Common myeloid progenitor, CD34-positive (primary cell): ENCODE data around the gene ALDH1L2.

Experiments used
- CTCF ChIA-PET: fragments of 350-600 bp; sonication (Branson Sonifier 250); formaldehyde crosslinking; loops from one replicate; lab custom pipeline; 2021; ENCODE audit warnings: antibody characterized with exemption; lab: Charles Lee
- POLR2A ChIA-PET: fragments of 350-600 bp; sonication (Branson Sonifier 250); formaldehyde crosslinking; loops from one replicate; lab custom pipeline; 2021; ENCODE audit warnings: antibody characterized with exemption; lab: Charles Lee
- DNase-seq, 3 donors: peaks; one replicate each; pipeline versions ENCODE4 v3.0.0 to v3.0.0-alpha.2; 2013
- H3K27ac ChIP-seq, 2 experiments: 1 replicate in 1 of 2; 2 replicates in 1 of 2; pipeline ENCODE4 v1.7.0; 2013; ENCODE audit warnings: inconsistent platforms in 2 of 2, low read length in 2 of 2, mild to moderate bottlenecking in 2 of 2, low read depth in 1 of 2, moderate library complexity in 1 of 2; ENCODE audit not compliant: severe bottlenecking in 2 of 2, insufficient read depth in 1 of 2, poor library complexity in 1 of 2
- H3K27me3 ChIP-seq, 5 experiments: replicated peaks in 2 of 5; 1 replicate in 3 of 5; 2 replicates in 2 of 5; pipeline versions ENCODE4 v1.6.1 to v1.7.0; 2013; ENCODE audit warnings: low read length in 4 of 5, mild to moderate bottlenecking in 2 of 5, moderate library complexity in 2 of 5, inconsistent platforms in 1 of 5; ENCODE audit not compliant: insufficient read depth in 5 of 5, control insufficient read depth in 4 of 5
- H3K36me3 ChIP-seq, 4 experiments: 1 replicate in 2 of 4; 2 replicates in 2 of 4; pipeline versions ENCODE4 v1.6.1 to v1.7.0; 2013; ENCODE audit warnings: low read length in 3 of 4, control low read depth in 1 of 4, mild to moderate bottlenecking in 1 of 4; ENCODE audit not compliant: control insufficient read depth in 4 of 4, insufficient read depth in 4 of 4
- H3K4me1 ChIP-seq, 4 experiments: 1 replicate in 3 of 4; 2 replicates in 1 of 4; pipeline versions ENCODE4 v1.6.1 to v1.7.1; 2013; ENCODE audit warnings: low read length in 3 of 4, mild to moderate bottlenecking in 3 of 4, control low read depth in 1 of 4, inconsistent platforms in 1 of 4, moderate library complexity in 1 of 4; ENCODE audit not compliant: control insufficient read depth in 4 of 4, insufficient read depth in 4 of 4; ENCODE audit errors: control extremely low read depth in 1 of 4
- H3K4me3 ChIP-seq, 7 experiments: 1 replicate in 4 of 7; 2 replicates in 3 of 7; pipeline versions ENCODE4 v1.5.1 to v1.7.0; 2013; ENCODE audit warnings: mild to moderate bottlenecking in 7 of 7, low read length in 6 of 7, moderate library complexity in 6 of 7, inconsistent platforms in 2 of 7, low read depth in 2 of 7, control low read depth in 1 of 7; ENCODE audit not compliant: insufficient read depth in 4 of 7, control insufficient read depth in 1 of 7; ENCODE audit errors: extremely low read depth in 1 of 7
- H3K9me3 ChIP-seq, 5 experiments: 1 replicate in 4 of 5; 2 replicates in 1 of 5; pipeline versions ENCODE4 v1.6.1 to v1.7.1; 2013; ENCODE audit warnings: low read length in 4 of 5, mild to moderate bottlenecking in 2 of 5, inconsistent platforms in 1 of 5, low read depth in 1 of 5, moderate library complexity in 1 of 5; ENCODE audit not compliant: control insufficient read depth in 4 of 5, insufficient read depth in 2 of 5; ENCODE audit errors: control extremely low read depth in 1 of 5
- WGBS: methylation state at CpG from one replicate; pipeline ENCODE4 v1.1.5; 2013; ENCODE audit not compliant: insufficient coverage; 5-methylcytosine and 5-hydroxymethylcytosine counted together

ALDH1L2 gene

DNA sequence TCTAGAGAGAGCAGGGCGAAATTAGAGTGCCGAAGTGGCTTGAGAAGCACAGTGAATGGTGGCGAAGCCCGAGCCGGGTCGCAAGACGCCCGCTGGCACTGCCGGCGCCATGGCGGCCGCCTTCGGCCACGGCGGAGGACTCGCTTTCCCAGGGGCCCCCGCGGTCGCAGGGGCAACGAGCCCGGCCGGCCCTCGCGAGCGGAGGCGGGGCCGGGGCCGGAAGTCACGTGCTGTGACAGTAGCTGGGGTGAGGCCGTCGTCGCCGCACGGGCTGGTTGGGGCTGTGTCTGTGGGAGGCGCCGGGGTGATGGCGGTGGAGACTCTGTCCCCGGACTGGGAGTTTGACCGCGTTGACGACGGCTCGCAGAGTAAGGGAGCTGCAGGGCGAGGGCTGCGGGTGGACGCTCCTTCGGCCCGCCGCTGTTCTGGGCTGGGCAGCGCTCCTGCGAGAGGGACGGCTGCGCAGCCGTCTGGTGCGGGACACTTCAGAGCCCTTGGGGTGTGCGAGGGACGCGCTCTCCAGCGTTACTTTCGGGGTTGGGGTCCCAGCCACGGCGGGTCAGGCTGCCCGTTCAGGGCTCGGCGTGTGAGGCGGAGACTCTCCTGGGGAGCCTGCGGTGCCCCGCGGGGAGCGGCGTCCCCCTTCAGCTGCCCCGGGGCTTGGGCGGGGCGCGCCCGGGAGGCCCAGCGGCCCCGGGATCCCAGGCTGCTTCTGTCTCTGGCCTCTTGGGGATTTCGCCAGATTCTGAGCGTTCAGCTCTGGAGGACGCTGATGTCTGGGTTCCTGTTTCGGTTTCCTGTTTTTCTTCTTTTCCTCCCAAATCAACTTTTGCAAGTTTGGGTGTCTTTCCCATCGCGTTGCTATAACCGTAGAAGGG lies 23.5 kb upstream of the ALDH1L2 start, which contains the start of gene WASHC4:
TSS of gene WASHC4 (plus strand) at position 238 of the 878 bp plus-strand sequence. CDS start at position 308, 70 bp downstream.
- CTCF ChIA-PET: interaction anchor here (1.0 to 1.6 kb wide), 2 partner anchors 8 to 11 kb away, joined by 3 to 4 read pairs; no protein-coding TSS in a partner anchor
- WGBS: 0% methylated on average over 70 of the region's 85 CpGs
- Histone ChIP-seq H3K27me3 (peaks cover 0 to 1% (median 0%) of the 10 kb centered on the region in 5 experiments), H3K27ac (peak within 1 kb of the TSS; percentile 90 to 97), H3K9me3 (peaks cover 0 to 4% (median 0%) of the 10 kb centered on the region in 5 experiments), H3K4me3 (peak within 1 kb of the TSS; percentile 83 to 99 (median 97)), H3K36me3 (peaks cover 2 to 13% (median 8%) of the 10 kb centered on the region in 4 experiments), H3K4me1 (peaks cover 4 to 30% (median 25%) of the 10 kb centered on the region in 4 experiments)
- POLR2A ChIA-PET: interaction anchor here (0.5 to 1.8 kb wide), 11 partner anchors 8 to 1178 kb away, joined by 3 to 8 read pairs (median 3); partner anchors contain the start of gene HSP90B1
- peak; percentile 92 to 95 (median 94) for DNase-seq

- Histone ChIP-seq H3K4me1 (peaks cover 4 to 30% (median 25%) of the 10 kb centered on the region in 4 experiments), H3K27ac (peak overlapping the region in 1 of 2 experiments; percentile 65), H3K4me3 (peak overlapping the region; percentile 83 to 99 (median 97)), H3K27me3 (peaks cover 0 to 1% (median 0%) of the 10 kb centered on the region in 5 experiments), H3K9me3 (no peaks in the 10 kb centered on the region), H3K36me3 (peaks cover 0 to 7% (median 5%) of the 10 kb centered on the region in 4 experiments)
- ChIA-PET POLR2A (interaction anchor here (0.6 to 1.8 kb wide), 5 partner anchors 8 to 21 kb away, joined by 3 to 8 read pairs (median 3); no protein-coding TSS in a partner anchor), CTCF (interaction anchor here (1.6 kb wide), 1 partner anchor 9 kb away, joined by 3 read pairs; no protein-coding TSS in a partner anchor)
- peak; percentile 31 to 62 (median 40) for DNase-seq
- 0% methylated on average over 6 of the region's 15 CpGs for WGBS
Measured at GRCh38 chr12:105107171-105107493, 22.9 kb upstream of the ALDH1L2 start.

GRCh38 chr12:105106621-105107020 lies 22.4 kb upstream of the ALDH1L2 start:
- 100% methylated on average over 1 of the region's 7 CpGs for WGBS
- no peak overlapping the region for H3K27ac ChIP-seq
- ChIA-PET POLR2A (interaction anchor here (1.8 kb wide), 1 partner anchor 9 kb away, joined by 8 read pairs; no protein-coding TSS in a partner anchor), CTCF (interaction anchor here (1.6 kb wide), 1 partner anchor 9 kb away, joined by 3 read pairs; no protein-coding TSS in a partner anchor)
- DNase-seq: no peak
- H3K27me3 ChIP-seq: peaks cover 0 to 1% (median 0%) of the 10 kb centered on the region in 5 experiments
- H3K4me3 ChIP-seq: peak overlapping the region in 6 of 7 experiments; percentile 89 to 99 (median 98)
- H3K36me3 ChIP-seq: peaks cover 0 to 3% (median under 1%) of the 10 kb centered on the region in 4 experiments
- H3K4me1 ChIP-seq: peaks cover 4 to 30% (median 25%) of the 10 kb centered on the region in 4 experiments
- H3K9me3 ChIP-seq: no peaks in the 10 kb centered on the region

DNA sequence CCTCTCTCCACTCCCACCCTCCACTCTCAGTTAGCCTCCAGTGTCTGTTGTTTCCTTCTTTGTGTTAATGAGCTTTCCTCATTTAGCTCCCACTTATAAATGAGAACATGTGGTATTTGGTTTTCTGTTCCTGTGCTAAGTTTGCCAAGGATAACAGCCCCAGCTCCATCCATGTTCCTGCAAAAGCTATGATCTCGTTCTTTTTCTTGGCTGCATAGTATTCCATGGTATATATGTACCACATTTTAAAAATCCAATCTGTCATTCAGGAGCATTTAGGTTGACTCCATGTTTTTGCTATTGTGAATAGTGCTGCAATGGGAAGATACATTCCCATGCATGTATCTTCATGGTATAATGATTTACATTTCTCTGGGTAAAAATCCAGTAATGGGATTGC lies 20.5 kb upstream of the ALDH1L2 start:
- peaks cover 0 to 1% (median 0%) of the 10 kb centered on the region in 5 experiments for H3K27me3 ChIP-seq
- no peak for DNase-seq
- H3K4me3 ChIP-seq: no peak overlapping the region
- H3K36me3 ChIP-seq: no peaks in the 10 kb centered on the region
- H3K27ac ChIP-seq: no peak overlapping the region
- no peaks in the 10 kb centered on the region for H3K9me3 ChIP-seq
- no CpG with 5 or more reads among the region's 1 CpG for WGBS
- H3K4me1 ChIP-seq: peaks cover 3 to 16% (median 11%) of the 10 kb centered on the region in 4 experiments
- ChIA-PET POLR2A (no interaction called here), CTCF (interaction anchor here (1.2 kb wide), 1 partner anchor 723 kb away, joined by 3 read pairs; no protein-coding TSS in a partner anchor)

DNA sequence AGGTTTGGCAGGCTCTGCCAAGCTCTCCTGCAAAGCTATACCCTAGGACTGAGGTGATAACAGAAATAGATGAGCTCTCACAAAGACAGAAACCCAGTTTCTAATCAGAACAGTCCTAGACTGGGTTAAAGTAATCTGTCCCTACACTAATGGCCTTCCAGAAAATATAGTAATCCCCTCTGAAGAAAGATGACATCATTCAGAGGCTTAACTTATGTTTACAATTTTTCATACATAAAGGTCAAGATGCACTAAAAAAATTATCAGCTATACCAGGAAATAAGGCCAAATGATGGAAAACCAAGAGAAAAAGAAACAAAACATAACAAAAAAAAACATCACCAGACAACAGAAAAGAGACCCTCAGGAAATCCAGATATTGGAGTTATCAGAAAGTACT lies 18.4 kb upstream of the ALDH1L2 start:
- Histone ChIP-seq H3K4me3 (no peak overlapping the region), H3K27me3 (peaks cover 0 to 1% (median 0%) of the 10 kb centered on the region in 5 experiments), H3K4me1 (peaks cover 0 to 18% (median 5%) of the 10 kb centered on the region in 4 experiments), H3K9me3 (no peaks in the 10 kb centered on the region), H3K36me3 (no peaks in the 10 kb centered on the region), H3K27ac (no peak overlapping the region)
- ChIA-PET POLR2A (no interaction called here), CTCF (interaction anchor here (0.5 to 1.4 kb wide), 2 partner anchors 11 to 94 kb away, joined by 3 to 4 read pairs; no protein-coding TSS in a partner anchor)
- no peak for DNase-seq

GRCh38 chr12:105100998-105101397 lies 16.7 kb upstream of the ALDH1L2 start:
- H3K36me3 ChIP-seq: no peaks in the 10 kb centered on the region

More at GRCh38 chr12:105100998-105101397, 16.7 kb upstream of the ALDH1L2 start:
- Histone ChIP-seq H3K27ac (no peak overlapping the region), H3K9me3 (peaks cover 0 to 5% (median 0%) of the 10 kb centered on the region in 5 experiments), H3K4me3 (no peak overlapping the region), H3K4me1 (peaks cover 0 to 10% (median 0%) of the 10 kb centered on the region in 4 experiments), H3K27me3 (no peaks in the 10 kb centered on the region)
- no peak for DNase-seq
- POLR2A ChIA-PET: no interaction called here
- CTCF ChIA-PET: interaction anchor here (1.0 kb wide), 1 partner anchor 10 kb away, joined by 3 read pairs; no protein-coding TSS in a partner anchor
